H1 (cell line): ENCODE measurements around the gene OXLD1. TPM values are rescaled to one million over a fixed set of nuclear protein-coding genes. Genes with fewer than 3 reads are reported as not detected.

Source experiments
- BRCA1 ChIP-seq: IDR thresholded peaks from 2 replicates; pipeline ENCODE4 v1.6.1; 2012; ENCODE audit warnings: low read depth, low read length, improper control_type of control experiment
- CHD7 ChIP-seq: fragments of 300-600 bp; sonication (generic); IDR thresholded peaks from 2 replicates; pipeline ENCODE4 v1.7.1; 2012; ENCODE audit warnings: low read length, moderate library complexity, mild to moderate bottlenecking, inconsistent platforms; ENCODE audit not compliant: insufficient replicate concordance
- MAFK ChIP-seq: IDR thresholded peaks from 2 replicates; pipeline ENCODE4 v1.6.1; 2012; ENCODE audit warnings: low read depth, mild to moderate bottlenecking, improper control_type of control experiment, low read length
- RBBP5 ChIP-seq: IDR thresholded peaks from 2 replicates; pipeline ENCODE4 v1.7.1; 2012; ENCODE audit warnings: low read depth, mild to moderate bottlenecking, inconsistent platforms, low read length, moderate library complexity, borderline replicate concordance
- RFX5 ChIP-seq: IDR thresholded peaks from 2 replicates; pipeline ENCODE4 v1.6.1; 2011; ENCODE audit warnings: low read depth, low read length, improper control_type of control experiment, borderline replicate concordance
- SIN3A ChIP-seq, 2 experiments: IDR thresholded peaks in 1 of 2; conservative IDR thresholded peaks in 1 of 2; 2 replicates each; pipeline ENCODE4 v1.6.1; 2011 to 2012; ENCODE audit warnings: low read length in 2 of 2, improper control_type of control experiment in 1 of 2, low read depth in 1 of 2, mild to moderate bottlenecking in 1 of 2
- TCF12 ChIP-seq: IDR thresholded peaks from 2 replicates; pipeline ENCODE4 v1.6.1; 2011; ENCODE audit warnings: low read depth, mild to moderate bottlenecking, low read length
- YY1 ChIP-seq: IDR thresholded peaks from 2 replicates; pipeline ENCODE4 v1.6.1; 2011; ENCODE audit warnings: low read depth, mild to moderate bottlenecking, low read length
- polyA plus RNA-seq, 7 experiments: library from polyadenylated mRNA; depleted of rRNA in 3 of 7; stranded (reverse) in 5 of 7; unstranded in 2 of 7; fragments of >200 nt in 5 of 7; fragments of 200-250 nt in 2 of 7; gene quantifications; 1 replicate in 5 of 7; 2 replicates in 1 of 7; 4 replicates in 1 of 7; pipeline versions ENCODE4 v1.2.1 to v1.2.3, GENCODE V29; 2011 to 2013; ENCODE audit warnings: missing spikeins in 2 of 7, mixed read lengths in 2 of 7
- total RNA-seq: library from RNA; stranded (reverse); fragmentation: NEBNext Ultra II Directional; extraction: Animal tissue kit (Norgen Biotek cat#: 25700); gene quantifications from 2 replicates; pipeline ENCODE4 v1.2.1, GENCODE V29; 2021
- TF ChIP-seq, protein P1 (sequence below): IDR thresholded peaks from 2 replicates; pipeline ENCODE4 v1.6.1; 2011; ENCODE audit warnings: low read length, improper control_type of control experiment

OXLD1 gene
- total and polyA plus RNA-seq, 2 of the 8 experiments (the other 6 are each of a cell fraction or from before 2014, with no cell fraction given) = 41.5 to 61.9 TPM

DNA sequence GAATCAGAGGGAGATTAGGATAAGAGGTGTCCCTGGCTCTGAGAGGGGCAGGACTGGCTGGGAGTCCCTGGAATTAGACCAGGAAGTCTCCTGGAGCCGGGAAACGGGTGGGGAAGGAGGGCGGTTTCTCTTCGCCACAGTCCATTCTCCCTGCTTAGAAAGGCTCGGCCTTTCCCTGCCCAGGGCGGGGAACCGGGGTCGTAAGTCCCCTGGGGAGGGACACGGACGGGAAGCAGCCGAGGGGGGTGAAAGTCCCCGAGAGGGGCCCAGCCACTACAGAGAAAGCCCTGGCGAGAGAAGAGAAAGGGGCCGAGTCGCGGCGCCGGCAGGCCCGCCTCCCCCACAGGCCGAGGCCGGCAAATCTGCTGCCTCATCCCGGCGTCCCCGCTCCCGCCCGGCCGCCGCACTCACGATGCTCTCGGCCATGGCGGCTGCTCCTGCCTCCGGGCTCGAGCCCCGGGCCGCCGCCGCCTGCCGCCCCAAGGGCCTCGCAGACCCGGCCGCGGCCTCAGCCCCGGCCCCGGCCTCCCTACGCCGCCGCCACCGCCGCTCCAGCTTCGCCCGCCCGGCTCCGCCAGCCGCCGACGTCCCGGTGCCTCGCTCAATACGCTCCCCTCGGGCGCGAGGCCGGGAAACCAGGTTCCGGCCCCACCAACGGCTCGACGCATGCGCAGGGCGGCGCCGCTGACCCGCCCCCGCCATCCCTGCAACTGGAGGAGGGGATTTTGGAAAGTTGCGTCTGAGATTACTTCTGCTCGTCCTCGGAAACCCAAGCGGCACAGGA lies 29.7 kb downstream of the OXLD1 start, which contains the start of the genes NPLOC4 and TSPAN10 (continued):
- no peak for TF ChIP-seq CHD7
- peak; percentile 63; the same call in 1 of the 2 replicates for TF ChIP-seq MAFK
- peak; percentile 85 to 96; a peak in 3 of 4 replicates for TF ChIP-seq SIN3A (conservative IDR thresholded peaks at IDR 0.05 in 1 of 2, IDR thresholded peaks at IDR 0.05 in 1 of 2; ENCODE audit: low read depth in 1 of 2, low read length in 2 of 2)
- TF ChIP-seq, protein P1, sequence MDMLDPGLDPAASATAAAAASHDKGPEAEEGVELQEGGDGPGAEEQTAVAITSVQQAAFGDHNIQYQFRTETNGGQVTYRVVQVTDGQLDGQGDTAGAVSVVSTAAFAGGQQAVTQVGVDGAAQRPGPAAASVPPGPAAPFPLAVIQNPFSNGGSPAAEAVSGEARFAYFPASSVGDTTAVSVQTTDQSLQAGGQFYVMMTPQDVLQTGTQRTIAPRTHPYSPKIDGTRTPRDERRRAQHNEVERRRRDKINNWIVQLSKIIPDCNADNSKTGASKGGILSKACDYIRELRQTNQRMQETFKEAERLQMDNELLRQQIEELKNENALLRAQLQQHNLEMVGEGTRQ = no peak
- TF ChIP-seq RBBP5 = peak; percentile 70
- no peak for TF ChIP-seq RFX5
- peak; percentile 81 for TF ChIP-seq YY1
- TF ChIP-seq TCF12 = peak; percentile 37; the same call in 1 of the 2 replicates
- TF ChIP-seq BRCA1 = no peak
